Cardiac fibroblast (primary cell): ENCODE results near the gene OR2G3.

ENCODE experiments used
- DNase-seq, 2 donors: peaks; one replicate each; pipeline versions ENCODE4 v3.0.0 to v3.0.0-alpha.2; 2010; ENCODE audit warnings: low read depth in 2 of 2
- H3K4me3 ChIP-seq, 2 donors: replicated peaks in 1 of 2; 1 replicate in 1 of 2; 2 replicates in 1 of 2; pipeline ENCODE4 v1.5.1; 2011; ENCODE audit warnings: low read depth in 2 of 2, low read length in 2 of 2, mild to moderate bottlenecking in 2 of 2, moderate library complexity in 1 of 2
- CTCF ChIP-seq: IDR thresholded peaks from one replicate; pipeline ENCODE4 v1.5.1; 2011; ENCODE audit warnings: low read depth, mild to moderate bottlenecking, low read length, inconsistent platforms

The OR2G3 gene

DNA sequence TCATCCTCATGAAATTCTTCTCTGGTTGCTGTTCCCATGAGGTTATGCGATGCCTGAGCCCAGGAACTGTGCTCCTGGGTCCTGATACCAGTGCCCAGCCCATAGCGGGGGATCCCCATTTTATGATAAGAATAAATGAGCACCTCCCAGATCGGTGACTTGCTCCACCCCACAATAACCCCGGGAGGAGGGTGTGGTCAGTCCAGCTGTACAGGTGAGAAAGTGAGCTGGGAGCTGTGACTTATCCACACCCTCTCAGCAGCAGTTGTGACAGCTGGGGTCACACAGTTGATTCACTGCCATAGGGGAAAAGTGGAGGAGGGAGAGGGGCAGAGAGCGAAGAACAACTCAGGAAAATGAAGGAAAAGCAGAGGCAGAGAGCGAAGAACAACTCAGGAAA, 33.4 kb downstream of the OR2G3 start:
- no peak for TF ChIP-seq CTCF
- no peak for DNase-seq
- no peak overlapping the region for H3K4me3 ChIP-seq

DNA sequence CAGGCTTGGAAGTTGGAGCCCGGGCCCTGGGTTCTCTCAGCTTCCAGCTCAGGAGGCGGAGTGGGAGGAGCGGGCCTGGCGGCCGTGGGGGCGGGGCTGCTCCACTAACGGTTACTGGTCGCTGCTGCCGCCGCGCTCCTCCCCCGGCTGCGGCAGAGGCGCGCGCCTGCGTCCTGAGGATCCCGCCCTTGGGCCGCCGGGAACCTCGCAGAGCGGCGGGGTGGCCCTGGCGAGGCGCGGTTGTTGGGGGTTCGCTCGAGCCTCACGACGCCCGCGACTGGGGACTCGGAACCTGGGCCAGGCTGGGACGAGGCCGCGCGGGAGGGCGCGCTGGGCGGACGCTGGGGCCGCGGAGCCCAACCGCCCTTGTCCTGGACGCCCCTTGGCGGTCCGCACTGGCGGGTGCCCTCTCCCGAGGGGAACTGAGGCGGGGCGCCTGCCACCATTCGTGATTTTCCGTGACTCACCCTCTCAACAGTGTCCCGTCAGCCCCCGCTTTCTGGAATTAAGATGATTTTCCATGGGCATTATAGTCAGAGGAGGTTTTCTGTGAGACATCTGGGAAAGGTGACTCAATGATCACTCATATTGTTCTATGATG, 34.1 kb downstream of the OR2G3 start:
- TF ChIP-seq CTCF, result no peak
- DNase-seq, result peak in 1 of 2 donors; percentile 49
- peak overlapping the region in 1 of 2 donors; percentile 24 for H3K4me3 ChIP-seq

DNA sequence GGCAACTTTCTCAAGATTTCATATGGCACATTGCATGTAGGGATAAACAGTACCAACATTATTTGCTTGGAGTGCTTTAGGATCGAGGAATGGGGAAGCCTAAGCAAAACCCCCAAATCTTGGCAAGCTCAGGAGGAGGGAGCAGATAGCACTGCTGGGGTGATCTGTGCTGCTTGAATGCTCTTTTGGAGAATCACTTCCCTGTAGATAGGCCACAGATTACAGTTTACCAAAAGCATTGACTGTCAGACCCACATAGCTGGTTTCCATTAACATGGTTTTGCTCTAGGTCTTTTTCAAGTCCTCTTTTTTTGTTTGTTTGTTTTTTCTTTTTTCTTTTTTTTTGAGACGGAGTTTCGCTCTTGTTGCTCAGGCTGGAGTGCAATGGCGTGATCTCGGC, 37.4 kb downstream of the OR2G3 start:
- no peak for TF ChIP-seq CTCF
- H3K4me3 ChIP-seq, result no peak overlapping the region
- DNase-seq, result no peak

GRCh38 chr1:247646867-247647266, 41.5 kb downstream of the OR2G3 start:
- DNase-seq, result no peak
- no peak overlapping the region for H3K4me3 ChIP-seq
- TF ChIP-seq CTCF, result no peak

DNA sequence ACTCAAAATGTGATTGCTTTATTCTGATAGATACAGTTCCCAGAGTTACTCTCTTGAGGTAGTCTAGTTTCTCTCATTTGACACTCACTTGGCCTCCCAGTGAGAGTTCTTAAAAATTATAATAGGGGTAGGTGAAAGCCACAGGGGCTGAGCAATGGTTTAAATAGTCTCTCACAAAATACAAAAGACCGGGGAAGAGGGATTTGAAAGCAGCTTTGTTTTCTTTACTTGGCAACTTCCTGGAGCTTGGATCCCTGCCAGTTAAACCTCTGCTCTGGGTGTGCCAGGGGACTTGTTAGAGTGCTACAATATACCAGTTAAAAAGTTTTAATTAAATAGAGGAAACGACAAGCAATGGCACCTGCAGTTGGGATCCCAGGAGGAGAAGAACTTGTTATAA, 42.5 kb downstream of the OR2G3 start:
- TF ChIP-seq CTCF, result no peak
- no peak for DNase-seq
- H3K4me3 ChIP-seq, result no peak overlapping the region

GRCh38 chr1:247653040-247653439, 47.7 kb downstream of the OR2G3 start:
- no peak for TF ChIP-seq CTCF
- no peak overlapping the region for H3K4me3 ChIP-seq

More at GRCh38 chr1:247653040-247653439, 47.7 kb downstream of the OR2G3 start:
- DNase-seq, result no peak
